Measurements from ENCODE around the gene VPS13D. TPM values are rescaled to one million over a fixed set of nuclear protein-coding genes. Genes with fewer than 3 reads are reported as not detected.
A peak's percentile ranks its signal among the peaks of the same experiment; 100 is the strongest.

Gene VPS13D
- total and polyA plus RNA-seq, 2 experiments from 2014 or later = 10.7 to 34.9 TPM

DNA sequence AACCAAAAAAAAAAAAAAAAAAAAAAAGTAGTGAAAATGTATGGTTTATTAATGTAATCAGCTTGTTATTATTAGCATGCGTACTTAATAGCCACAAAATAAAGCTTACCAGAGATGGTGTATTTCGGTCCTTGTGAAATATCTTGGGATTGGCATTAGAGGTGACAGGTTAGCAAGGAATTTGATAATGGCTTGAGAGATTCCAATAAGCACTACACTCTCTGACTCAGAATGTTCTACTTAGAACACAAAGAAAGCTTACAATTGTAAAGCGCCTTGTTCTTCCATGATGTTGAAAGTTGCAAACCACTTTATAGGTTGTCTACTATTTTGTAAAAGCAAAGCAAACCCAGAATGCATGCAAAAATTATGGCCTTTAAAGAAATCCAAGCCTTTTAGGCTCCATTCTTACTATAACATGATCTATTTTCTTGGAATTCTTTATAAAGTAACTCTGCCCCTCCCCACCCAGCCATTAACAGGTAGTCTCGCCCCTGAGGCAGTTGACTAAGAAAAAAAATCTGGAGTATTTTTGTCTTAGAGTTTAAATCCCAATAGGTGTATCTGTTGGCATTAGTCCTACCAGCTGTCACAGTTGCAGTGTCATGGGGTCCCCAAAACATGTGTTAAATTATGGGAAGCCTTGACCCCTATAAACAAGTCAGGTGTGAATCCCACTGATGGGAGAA lies 259.0 kb downstream of the VPS13D start:
- Histone ChIP-seq H2AFZ (no peak overlapping the region), H3K4me1 (ENCODE audit: insufficient read depth) (no peaks in the 10 kb centered on the region), H3F3A (replicated peaks; ENCODE audit: low read depth) (no peaks in the 10 kb centered on the region), H3K27ac (ENCODE audit: low read depth) (no peak overlapping the region), H3K27me3 (ENCODE audit: insufficient read depth) (no peaks in the 10 kb centered on the region), H4K20me1 (replicated peaks; ENCODE audit: insufficient read depth) (no peaks in the 10 kb centered on the region), H3K9me2 (ENCODE audit: insufficient read depth) (no peaks in the 10 kb centered on the region), H3K36me3 (ENCODE audit: insufficient read depth) (peaks cover 5% of the 10 kb centered on the region; the same call in 1 of the 2 replicates), H3K4me2 (no peak overlapping the region), H3K79me2 (replicated peaks; ENCODE audit: insufficient read depth) (no peaks in the 10 kb centered on the region), H3K4me3 (no peak overlapping the region)
- TF ChIP-seq CTCF (conservative IDR thresholded peaks at IDR 0.05; ENCODE audit: low read depth in 2 of 2) (no peak), ETS1 (IDR thresholded peaks at IDR 0.05) (no peak)
- TF ChIP-seq, protein P1, sequence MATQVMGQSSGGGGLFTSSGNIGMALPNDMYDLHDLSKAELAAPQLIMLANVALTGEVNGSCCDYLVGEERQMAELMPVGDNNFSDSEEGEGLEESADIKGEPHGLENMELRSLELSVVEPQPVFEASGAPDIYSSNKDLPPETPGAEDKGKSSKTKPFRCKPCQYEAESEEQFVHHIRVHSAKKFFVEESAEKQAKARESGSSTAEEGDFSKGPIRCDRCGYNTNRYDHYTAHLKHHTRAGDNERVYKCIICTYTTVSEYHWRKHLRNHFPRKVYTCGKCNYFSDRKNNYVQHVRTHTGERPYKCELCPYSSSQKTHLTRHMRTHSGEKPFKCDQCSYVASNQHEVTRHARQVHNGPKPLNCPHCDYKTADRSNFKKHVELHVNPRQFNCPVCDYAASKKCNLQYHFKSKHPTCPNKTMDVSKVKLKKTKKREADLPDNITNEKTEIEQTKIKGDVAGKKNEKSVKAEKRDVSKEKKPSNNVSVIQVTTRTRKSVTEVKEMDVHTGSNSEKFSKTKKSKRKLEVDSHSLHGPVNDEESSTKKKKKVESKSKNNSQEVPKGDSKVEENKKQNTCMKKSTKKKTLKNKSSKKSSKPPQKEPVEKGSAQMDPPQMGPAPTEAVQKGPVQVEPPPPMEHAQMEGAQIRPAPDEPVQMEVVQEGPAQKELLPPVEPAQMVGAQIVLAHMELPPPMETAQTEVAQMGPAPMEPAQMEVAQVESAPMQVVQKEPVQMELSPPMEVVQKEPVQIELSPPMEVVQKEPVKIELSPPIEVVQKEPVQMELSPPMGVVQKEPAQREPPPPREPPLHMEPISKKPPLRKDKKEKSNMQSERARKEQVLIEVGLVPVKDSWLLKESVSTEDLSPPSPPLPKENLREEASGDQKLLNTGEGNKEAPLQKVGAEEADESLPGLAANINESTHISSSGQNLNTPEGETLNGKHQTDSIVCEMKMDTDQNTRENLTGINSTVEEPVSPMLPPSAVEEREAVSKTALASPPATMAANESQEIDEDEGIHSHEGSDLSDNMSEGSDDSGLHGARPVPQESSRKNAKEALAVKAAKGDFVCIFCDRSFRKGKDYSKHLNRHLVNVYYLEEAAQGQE (IDR thresholded peaks at IDR 0.05; ENCODE audit: unreplicated experiment) = no peak
- Mint-ChIP-seq H3K27me3 (ENCODE audit: insufficient read depth, low read depth, poor library complexity) (peaks cover 12% of the 10 kb centered on the region), H3K9me3 (peaks cover 34% of the 10 kb centered on the region), H3K4me1 (peaks cover 2% of the 10 kb centered on the region; the same call in 1 of the 3 replicates), H3K4me3 (no peak overlapping the region), H3K27ac (no peak overlapping the region), H3K36me3 (ENCODE audit: low read depth) (peaks cover 39% of the 10 kb centered on the region)
- no peak for DNase-seq (ENCODE audit: low spot score)
- no peak for ATAC-seq

DNA sequence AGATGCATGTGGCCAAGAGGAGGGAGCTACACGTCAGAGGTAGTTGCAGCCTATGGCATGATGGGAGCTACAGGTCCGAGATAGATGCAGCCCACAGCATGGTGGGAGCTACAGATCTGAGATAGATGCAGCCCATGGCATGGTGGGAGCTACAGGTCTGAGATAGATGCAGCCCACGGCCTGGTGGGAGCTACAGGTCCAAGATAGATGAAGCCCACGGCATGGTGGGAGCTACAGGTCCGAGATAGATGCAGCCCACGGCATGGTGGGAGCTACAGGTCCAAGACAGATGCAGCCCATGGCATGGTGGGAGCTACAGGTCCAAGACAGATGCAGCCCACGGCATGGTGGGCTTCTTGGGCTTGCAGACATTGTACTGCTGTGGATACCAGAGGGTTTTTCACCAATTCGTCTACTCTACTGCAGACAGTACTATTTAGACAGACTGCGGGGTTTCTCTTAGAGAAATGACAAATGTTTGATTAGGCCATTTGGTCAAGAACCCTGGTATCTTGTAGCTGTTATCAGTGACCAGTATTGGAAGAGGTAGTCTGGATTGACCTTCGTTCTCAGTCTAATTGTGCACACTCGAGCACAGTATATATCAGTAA lies 260.8 kb downstream of the VPS13D start:
- peaks cover 14% of the 10 kb centered on the region for H3K27me3 Mint-ChIP-seq (ENCODE audit: insufficient read depth, low read depth, poor library complexity)
- Histone ChIP-seq H3K36me3 (ENCODE audit: insufficient read depth) (peaks cover 5% of the 10 kb centered on the region; the same call in 1 of the 2 replicates), H3F3A (replicated peaks; ENCODE audit: low read depth) (no peaks in the 10 kb centered on the region), H2AFZ (no peak overlapping the region), H3K4me2 (no peak overlapping the region), H3K9me2 (ENCODE audit: insufficient read depth) (no peaks in the 10 kb centered on the region), H3K27ac (ENCODE audit: low read depth) (no peak overlapping the region), H3K79me2 (replicated peaks; ENCODE audit: insufficient read depth) (no peaks in the 10 kb centered on the region), H3K27me3 (ENCODE audit: insufficient read depth) (no peaks in the 10 kb centered on the region), H3K4me1 (ENCODE audit: insufficient read depth) (no peaks in the 10 kb centered on the region), H4K20me1 (replicated peaks; ENCODE audit: insufficient read depth) (no peaks in the 10 kb centered on the region), H3K4me3 (no peak overlapping the region)
- H3K4me3 Mint-ChIP-seq = no peak overlapping the region
- peaks cover 2% of the 10 kb centered on the region; the same call in 1 of the 3 replicates for H3K4me1 Mint-ChIP-seq
- H3K36me3 Mint-ChIP-seq (ENCODE audit: low read depth) = peaks cover 39% of the 10 kb centered on the region
- TF ChIP-seq ZNF114 (CRISPR knock-in tag; IDR thresholded peaks at IDR 0.05) = no peak
- ATAC-seq = no peak
- H3K27ac Mint-ChIP-seq = no peak overlapping the region
- H3K9me3 Mint-ChIP-seq = peaks cover 34% of the 10 kb centered on the region
- peak; percentile 65 for DNase-seq (ENCODE audit: low spot score)

Data from GM23338 (cell line).